Right atrium auricular region (tissue), 2 donors: ENCODE results near the gene CDCA3. TPM values are rescaled to one million over a fixed set of nuclear protein-coding genes. Genes with fewer than 3 reads are reported as not detected.
"Not testable (repeated sequence)": the region's sequence is repeated elsewhere in the genome, so short reads cannot be mapped to it uniquely, and the experiment has no call there.

Source experiments
- DNase-seq: peaks from one replicate; pipeline ENCODE4 v3.0.0-alpha.2; 2019; ENCODE audit warnings: low spot score
- H3K27ac ChIP-seq, 2 donors: fragments of 200-600 bp; sonication (generic); 1 replicate in 1 of 2; 2 replicates in 1 of 2; pipeline ENCODE4 v1.5.1; 2016 to 2019
- H3K27me3 ChIP-seq, 2 donors: fragments of 200-600 bp; sonication (generic); one replicate each; pipeline versions ENCODE4 v1.5.1 to v1.6.0; 2017 to 2019
- H3K36me3 ChIP-seq: fragments of 200-600 bp; sonication (generic); one replicate; pipeline ENCODE4 v1.5.1; 2016
- H3K4me1 ChIP-seq, 2 donors: fragments of 200-600 bp; sonication (generic); one replicate each; pipeline versions ENCODE4 v1.5.1 to v1.6.0; 2017 to 2019
- H3K4me3 ChIP-seq, 2 donors: fragments of 200-600 bp; sonication (generic); 1 replicate in 1 of 2; 2 replicates in 1 of 2; pipeline ENCODE4 v1.5.1; 2017 to 2019; ENCODE audit warnings: mild to moderate bottlenecking in 1 of 2, moderate library complexity in 1 of 2
- H3K9me3 ChIP-seq, 2 donors: fragments of 200-600 bp; sonication (generic); one replicate each; pipeline ENCODE4 v1.5.1; 2019
- total RNA-seq, 2 donors: library from RNA; depleted of rRNA; stranded (reverse); fragments of >200 nt; gene quantifications; one replicate each; pipeline ENCODE4 v1.1.0, GENCODE V29; 2016
- TF ChIP-seq, protein P1 (sequence below), 2 donors: fragments of 200-600 bp; sonication (generic); IDR thresholded peaks; one replicate each; pipeline ENCODE4 v1.5.1; 2019; ENCODE audit warnings: antibody characterized with exemption in 2 of 2

The CDCA3 gene
- total RNA-seq, 2 donors from 2014 or later = 0.39 to 1.7 TPM

DNA sequence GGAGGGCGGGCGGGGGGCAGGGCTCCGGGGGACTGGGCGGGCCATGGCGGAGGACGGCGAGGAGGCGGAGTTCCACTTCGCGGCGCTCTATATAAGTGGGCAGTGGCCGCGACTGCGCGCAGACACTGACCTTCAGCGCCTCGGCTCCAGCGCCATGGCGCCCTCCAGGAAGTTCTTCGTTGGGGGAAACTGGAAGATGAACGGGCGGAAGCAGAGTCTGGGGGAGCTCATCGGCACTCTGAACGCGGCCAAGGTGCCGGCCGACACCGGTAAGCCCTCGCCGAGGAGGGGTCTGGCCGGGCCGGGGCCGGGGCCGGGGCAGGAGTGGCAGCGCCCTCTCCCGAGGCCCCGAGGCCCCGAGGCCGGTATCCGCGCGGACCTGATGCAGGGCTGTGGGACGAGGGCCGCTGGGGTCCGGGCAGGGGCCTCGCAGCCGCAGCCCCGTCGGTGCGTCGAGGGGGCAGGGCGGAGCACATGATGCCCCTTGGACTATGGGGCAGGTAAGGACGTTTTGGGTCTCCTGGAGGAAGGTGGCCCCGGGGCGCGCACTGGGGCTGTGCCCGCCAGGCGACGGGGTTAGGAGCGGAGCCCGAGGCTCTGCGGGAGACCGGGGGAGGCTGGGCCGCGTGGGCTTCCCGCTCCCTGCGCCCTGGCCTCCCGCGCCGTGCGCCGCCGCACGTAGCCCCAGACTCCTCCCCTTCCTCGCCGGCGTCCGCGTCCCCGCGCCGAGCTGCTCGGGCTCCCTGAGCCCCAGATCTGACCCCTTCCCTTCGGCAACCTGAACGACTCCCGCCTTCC is 16.5 kb upstream of the CDCA3 start, which contains the start of gene TPI1:
TSS of gene TPI1 (plus strand) at position 119 of the 798 bp plus-strand sequence. CDS start at position 155, 36 bp downstream.
- Histone ChIP-seq H3K27me3 (no peaks in the 10 kb centered on the region), H3K9me3 (no peaks in the 10 kb centered on the region), H3K4me3 (peak within 1 kb of the TSS; percentile 71 to 93), H3K4me1 (peaks cover 0 to 49% of the 10 kb centered on the region in 2 donors), H3K27ac (peak within 1 kb of the TSS; percentile 93 to 96), H3K36me3 (peaks cover 38% of the 10 kb centered on the region)
- TF ChIP-seq, protein P1, sequence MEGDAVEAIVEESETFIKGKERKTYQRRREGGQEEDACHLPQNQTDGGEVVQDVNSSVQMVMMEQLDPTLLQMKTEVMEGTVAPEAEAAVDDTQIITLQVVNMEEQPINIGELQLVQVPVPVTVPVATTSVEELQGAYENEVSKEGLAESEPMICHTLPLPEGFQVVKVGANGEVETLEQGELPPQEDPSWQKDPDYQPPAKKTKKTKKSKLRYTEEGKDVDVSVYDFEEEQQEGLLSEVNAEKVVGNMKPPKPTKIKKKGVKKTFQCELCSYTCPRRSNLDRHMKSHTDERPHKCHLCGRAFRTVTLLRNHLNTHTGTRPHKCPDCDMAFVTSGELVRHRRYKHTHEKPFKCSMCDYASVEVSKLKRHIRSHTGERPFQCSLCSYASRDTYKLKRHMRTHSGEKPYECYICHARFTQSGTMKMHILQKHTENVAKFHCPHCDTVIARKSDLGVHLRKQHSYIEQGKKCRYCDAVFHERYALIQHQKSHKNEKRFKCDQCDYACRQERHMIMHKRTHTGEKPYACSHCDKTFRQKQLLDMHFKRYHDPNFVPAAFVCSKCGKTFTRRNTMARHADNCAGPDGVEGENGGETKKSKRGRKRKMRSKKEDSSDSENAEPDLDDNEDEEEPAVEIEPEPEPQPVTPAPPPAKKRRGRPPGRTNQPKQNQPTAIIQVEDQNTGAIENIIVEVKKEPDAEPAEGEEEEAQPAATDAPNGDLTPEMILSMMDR (IDR thresholded peaks at IDR 0.05) = no peak
- DNase-seq = peak; percentile 87

DNA sequence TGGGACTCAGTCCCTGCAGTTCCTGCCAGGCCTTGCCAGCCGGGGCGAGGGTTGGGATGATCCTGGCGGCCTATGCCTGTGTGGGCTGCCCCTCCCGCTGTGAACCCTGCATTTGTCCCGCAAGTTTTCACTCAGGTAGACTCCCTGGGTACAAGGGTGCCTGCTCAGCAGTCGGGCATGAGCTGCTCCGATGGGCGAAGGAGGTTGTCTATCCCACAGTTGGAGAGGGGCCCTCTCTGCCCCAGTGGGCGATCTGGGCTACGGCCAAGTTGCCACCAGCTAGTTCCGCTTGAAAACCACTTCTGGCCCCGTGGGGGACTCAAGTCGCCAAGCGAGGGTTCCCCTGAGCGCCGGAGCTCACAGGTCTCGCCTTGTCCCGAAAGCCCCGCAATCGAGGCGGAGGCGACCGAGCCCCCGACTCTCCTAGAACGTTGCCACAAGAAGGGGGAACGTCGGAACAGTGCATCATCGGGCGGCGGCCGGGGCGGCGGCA is 15.9 kb upstream of the CDCA3 start:
- Histone ChIP-seq H3K4me1 (peaks cover 0 to 42% of the 10 kb centered on the region in 2 donors), H3K27ac (peak overlapping the region; percentile 93 to 96), H3K27me3 (no peaks in the 10 kb centered on the region), H3K4me3 (peak overlapping the region; percentile 71 to 93), H3K36me3 (peaks cover 45% of the 10 kb centered on the region), H3K9me3 (no peaks in the 10 kb centered on the region)
- DNase-seq = no peak
- TF ChIP-seq, protein P1 (IDR thresholded peaks at IDR 0.05) = no peak

DNA sequence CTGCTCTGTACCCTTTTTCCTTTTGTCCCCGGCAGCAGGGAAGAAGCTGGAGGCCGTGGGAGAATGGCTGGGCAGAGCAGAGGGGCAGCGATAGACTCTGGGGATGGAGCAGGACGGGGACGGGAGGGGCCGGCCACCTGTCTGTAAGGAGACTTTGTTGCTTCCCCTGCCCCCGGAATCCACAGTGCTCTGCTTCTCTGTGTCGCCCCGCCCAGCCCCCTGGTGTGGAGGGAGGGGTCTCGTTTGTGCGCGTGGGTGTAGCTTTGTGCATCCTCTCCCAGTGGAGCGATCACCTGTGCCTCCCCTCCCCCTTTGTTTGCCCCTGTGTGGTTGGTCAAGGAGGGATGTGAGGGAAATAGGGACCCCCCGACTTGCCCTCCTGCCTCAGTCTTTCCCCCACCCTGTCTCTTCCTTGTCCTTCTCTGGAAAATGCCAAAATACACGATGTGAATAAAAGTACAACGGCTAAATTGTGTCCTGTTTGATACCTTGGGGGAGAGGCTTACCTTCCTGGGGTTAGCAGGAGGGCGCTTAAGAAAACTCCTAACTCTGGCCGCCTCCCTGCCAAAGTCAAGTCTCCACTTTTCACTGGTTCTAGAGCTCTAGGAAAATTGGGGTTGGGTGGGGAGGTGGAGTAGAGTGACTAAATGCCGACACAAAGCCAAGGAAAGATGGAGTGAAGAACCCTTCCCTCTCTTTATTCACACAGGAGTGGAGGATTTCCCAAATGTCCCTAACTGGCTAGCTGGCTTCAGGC is 15.3 kb upstream of the CDCA3 start:
- no peaks in the 10 kb centered on the region for H3K27me3 ChIP-seq

DNA sequence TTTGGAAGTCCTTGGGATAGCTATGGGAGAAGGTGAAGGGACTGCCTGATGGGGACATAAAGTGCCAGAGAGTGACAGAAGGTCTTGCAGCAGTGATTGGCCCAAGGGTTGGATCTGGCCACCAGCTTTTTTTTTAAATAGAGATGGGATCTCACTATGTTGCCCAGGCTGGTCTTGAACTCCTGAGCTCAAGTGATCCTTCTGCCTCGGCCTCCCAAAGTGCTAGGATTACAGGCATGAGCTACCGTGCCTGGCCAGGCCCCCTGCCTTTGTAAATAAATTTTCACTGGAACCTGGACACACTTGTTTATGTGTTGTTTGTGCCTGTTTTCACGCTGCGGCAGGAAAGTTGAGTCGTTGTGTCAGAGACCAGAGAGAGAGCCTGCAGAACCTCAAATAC is 14.2 kb upstream of the CDCA3 start:
- H3K9me3 ChIP-seq, H3K27ac ChIP-seq, DNase-seq, H3K27me3 ChIP-seq, H3K4me3 ChIP-seq: not testable (repeated sequence)
- Histone ChIP-seq H3K4me1 (peaks cover 0 to 29% of the 10 kb centered on the region in 2 donors), H3K36me3 (peaks cover 52% of the 10 kb centered on the region)

More for the DNA sequence above, 15.3 kb upstream of the CDCA3 start:
- H3K27ac ChIP-seq = peak overlapping the region; percentile 93 to 96
- DNase-seq = no peak
- TF ChIP-seq, protein P1 (IDR thresholded peaks at IDR 0.05) = no peak
- H3K9me3 ChIP-seq = no peaks in the 10 kb centered on the region
- peaks cover 0 to 36% of the 10 kb centered on the region in 2 donors for H3K4me1 ChIP-seq
- peak overlapping the region; percentile 71 to 93 for H3K4me3 ChIP-seq
- peaks cover 51% of the 10 kb centered on the region for H3K36me3 ChIP-seq

DNA sequence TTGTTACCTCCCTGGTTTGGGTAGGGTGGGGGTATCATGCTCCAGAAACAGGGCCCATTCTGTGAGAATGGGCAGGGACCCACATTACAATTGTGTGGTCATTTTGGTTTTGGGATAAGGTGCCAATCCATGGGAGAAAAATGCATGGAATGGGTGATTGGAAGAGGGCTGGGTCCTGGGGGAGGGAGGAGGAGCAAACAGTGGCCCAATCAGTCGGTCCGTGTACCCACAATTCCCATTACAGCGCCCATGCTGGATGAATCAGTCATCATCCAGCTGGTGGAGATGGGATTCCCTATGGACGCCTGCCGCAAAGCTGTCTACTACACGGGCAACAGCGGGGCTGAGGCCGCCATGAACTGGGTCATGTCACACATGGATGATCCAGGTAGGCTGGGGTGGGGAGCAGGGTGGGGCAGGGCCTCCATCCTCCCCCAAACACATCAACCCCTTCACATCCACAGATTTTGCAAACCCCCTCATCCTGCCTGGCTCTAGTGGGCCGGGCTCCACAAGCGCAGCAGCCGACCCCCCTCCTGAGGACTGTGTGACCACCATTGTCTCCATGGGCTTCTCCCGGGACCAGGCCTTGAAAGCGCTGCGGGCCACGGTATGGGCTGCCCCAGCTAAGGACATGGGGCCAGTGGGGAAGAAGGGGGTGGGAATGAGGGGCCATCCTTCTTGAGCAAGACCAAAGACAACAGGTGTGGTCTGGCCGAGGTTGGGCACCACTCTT is 12.7 kb upstream of the CDCA3 start:
- Histone ChIP-seq H3K9me3 (no peaks in the 10 kb centered on the region), H3K4me1 (peaks cover 0 to 13% of the 10 kb centered on the region in 2 donors), H3K36me3 (peaks cover 56% of the 10 kb centered on the region), H3K27me3 (no peaks in the 10 kb centered on the region), H3K4me3 (no peak overlapping the region), H3K27ac (no peak overlapping the region)
- no peak for DNase-seq
- TF ChIP-seq, protein P1 (IDR thresholded peaks at IDR 0.05) = no peak
